GM12872 (cell line): ENCODE data around the gene FIG4.

ENCODE experiments used
- TF ChIP-seq, protein P1 (sequence below): IDR thresholded peaks from 3 replicates; pipeline ENCODE4 v1.5.1; 2011; ENCODE audit warnings: low read depth, mild to moderate bottlenecking, low read length, moderate library complexity; ENCODE audit not compliant: insufficient read depth

The FIG4 gene

DNA sequence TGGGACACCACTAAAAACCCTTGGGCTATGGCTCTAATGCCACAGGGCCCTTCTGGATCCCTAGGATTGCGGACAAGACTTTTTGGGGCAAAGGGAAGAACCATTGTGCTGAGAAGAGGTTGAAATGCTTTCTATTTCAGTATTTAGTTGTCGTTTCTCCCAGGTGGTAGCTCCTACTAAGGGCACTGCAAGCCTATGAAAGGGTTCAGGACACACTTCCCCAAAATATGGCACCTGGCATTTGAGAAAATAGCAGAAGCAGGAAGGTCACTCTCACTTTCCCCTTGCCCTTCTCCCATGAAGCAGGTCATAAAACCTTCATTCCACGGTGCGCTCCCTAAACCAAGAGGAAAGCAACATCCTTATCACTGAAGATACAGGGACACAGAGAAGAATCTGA is 161.6 kb downstream of the FIG4 start:
- TF ChIP-seq, protein P1, sequence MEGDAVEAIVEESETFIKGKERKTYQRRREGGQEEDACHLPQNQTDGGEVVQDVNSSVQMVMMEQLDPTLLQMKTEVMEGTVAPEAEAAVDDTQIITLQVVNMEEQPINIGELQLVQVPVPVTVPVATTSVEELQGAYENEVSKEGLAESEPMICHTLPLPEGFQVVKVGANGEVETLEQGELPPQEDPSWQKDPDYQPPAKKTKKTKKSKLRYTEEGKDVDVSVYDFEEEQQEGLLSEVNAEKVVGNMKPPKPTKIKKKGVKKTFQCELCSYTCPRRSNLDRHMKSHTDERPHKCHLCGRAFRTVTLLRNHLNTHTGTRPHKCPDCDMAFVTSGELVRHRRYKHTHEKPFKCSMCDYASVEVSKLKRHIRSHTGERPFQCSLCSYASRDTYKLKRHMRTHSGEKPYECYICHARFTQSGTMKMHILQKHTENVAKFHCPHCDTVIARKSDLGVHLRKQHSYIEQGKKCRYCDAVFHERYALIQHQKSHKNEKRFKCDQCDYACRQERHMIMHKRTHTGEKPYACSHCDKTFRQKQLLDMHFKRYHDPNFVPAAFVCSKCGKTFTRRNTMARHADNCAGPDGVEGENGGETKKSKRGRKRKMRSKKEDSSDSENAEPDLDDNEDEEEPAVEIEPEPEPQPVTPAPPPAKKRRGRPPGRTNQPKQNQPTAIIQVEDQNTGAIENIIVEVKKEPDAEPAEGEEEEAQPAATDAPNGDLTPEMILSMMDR, result no peak

GRCh38 chr6:109853426-109853825 is 162.3 kb downstream of the FIG4 start:
- TF ChIP-seq, protein P1, result no peak

DNA sequence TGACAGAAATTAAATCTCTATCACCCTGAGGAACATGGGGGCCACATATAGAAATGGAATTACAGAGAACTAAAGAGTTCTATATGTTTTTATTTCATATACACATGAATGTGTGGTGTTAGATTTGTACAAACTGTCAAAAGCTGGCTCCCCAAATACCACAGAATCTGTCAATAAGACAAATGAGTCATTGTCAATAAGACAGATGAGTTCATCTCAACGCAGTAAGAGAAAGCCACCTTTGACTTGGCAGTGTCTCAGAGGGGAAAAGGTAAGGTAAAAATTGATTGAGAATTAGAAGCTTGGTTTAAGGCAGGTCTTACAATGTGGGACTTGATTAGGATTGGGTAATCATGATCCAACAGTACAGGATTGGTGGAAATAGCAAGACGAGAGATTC is 162.9 kb downstream of the FIG4 start:
- TF ChIP-seq, protein P1, result no peak

GRCh38 chr6:109854541-109855308 is 163.6 kb downstream of the FIG4 start:
- TF ChIP-seq, protein P1, result no peak

DNA sequence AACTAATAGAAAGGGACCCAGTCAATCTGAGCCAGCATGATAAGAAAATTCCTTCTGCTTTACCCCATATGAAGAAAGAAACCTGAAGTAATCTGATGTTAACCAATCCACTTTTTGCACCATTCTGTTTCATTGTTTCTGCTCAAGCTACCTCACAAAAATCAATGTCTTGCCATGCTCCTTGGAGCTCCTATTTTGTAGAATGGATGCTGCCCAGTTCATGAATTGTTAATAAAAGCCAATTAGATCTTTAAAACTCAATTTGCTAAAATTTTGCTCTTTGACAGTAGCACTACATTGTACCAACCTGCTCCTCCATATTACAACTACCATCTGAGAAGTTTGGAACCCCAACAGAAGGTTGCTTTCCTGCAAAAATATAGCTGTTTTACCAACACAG is 170.8 kb downstream of the FIG4 start:
- TF ChIP-seq, protein P1, result no peak

DNA sequence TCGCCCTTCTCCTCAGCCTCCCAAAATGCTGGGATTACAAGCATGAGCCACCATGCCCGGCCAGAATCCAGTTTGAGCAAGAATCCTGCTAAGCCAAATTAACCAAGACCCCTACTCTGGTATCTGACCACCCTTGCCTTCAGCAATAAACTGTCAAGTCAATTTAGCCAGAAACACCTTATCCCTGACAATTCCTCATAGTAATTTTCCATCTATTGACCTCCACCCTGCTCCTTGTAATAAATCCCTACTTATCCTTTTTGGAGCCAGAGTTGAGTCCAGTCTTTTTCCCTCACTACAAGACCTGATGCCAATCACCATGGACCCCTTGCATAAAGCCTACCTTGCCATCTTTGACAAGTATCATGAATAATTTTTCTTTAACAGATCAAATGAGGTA is 173.0 kb downstream of the FIG4 start:
- TF ChIP-seq, protein P1, result no peak

- TF ChIP-seq, protein P1, result peak; percentile 24; the same call in 1 of the 3 replicates
These were observed 174.9 kb downstream of the FIG4 start for GRCh38 chr6:109865968-109866367.
